ENCODE results near the gene MTHFSD. TPM values are rescaled to one million over a fixed set of nuclear protein-coding genes. Genes with fewer than 3 reads are reported as not detected.

Gene MTHFSD
- total RNA-seq, 1 donor from 2014 or later, result 8.1 TPM

DNA sequence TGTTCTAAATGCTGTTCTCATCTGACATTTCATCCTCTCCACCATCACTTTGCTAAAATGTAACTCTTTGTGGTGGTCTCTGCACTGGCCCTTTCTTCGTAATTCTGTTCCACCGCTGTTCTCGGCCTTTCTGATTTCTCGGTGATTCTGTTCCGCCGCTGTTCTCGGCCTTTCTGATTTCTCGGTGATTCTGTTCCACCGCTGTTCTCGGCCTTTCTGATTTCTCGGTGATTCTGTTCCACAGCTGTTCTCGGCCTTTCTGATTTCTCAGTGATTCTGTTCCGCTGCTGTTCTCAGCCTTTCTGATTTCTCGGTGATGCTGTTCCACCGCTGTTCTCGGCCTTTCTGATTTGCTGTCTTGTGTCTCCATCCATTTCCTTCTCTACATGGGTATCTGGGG is 32.4 kb downstream of the MTHFSD start:
- H3K9me3 Mint-ChIP-seq (ENCODE audit: low read depth), result no peaks in the 10 kb centered on the region
- no peak overlapping the region for H3K27ac Mint-ChIP-seq (ENCODE audit: unreplicated experiment)
- H3K27me3 Mint-ChIP-seq (ENCODE audit: low read depth), result peaks cover 65% of the 10 kb centered on the region
- H3K4me3 Mint-ChIP-seq (ENCODE audit: unreplicated experiment), result no peak overlapping the region
- H3K4me1 Mint-ChIP-seq (ENCODE audit: low read depth), result peaks cover 3% of the 10 kb centered on the region
- TF ChIP-seq CTCF (IDR thresholded peaks at IDR 0.05), result no peak
- DNase-seq (ENCODE audit: low spot score), result peak; percentile 79
- H3K36me3 Mint-ChIP-seq (ENCODE audit: low read depth), result peaks cover 1% of the 10 kb centered on the region

GRCh38 chr16:86521236-86522197 is 33.5 kb downstream of the MTHFSD start:
- peaks cover 65% of the 10 kb centered on the region for H3K27me3 Mint-ChIP-seq (ENCODE audit: low read depth)
- H3K4me1 Mint-ChIP-seq (ENCODE audit: low read depth), result peaks cover 3% of the 10 kb centered on the region
- TF ChIP-seq CTCF (IDR thresholded peaks at IDR 0.05), result no peak
- H3K4me3 Mint-ChIP-seq (ENCODE audit: unreplicated experiment), result no peak overlapping the region
- no peaks in the 10 kb centered on the region for H3K9me3 Mint-ChIP-seq (ENCODE audit: low read depth)
- H3K27ac Mint-ChIP-seq (ENCODE audit: unreplicated experiment), result no peak overlapping the region
- no peaks in the 10 kb centered on the region for H3K36me3 Mint-ChIP-seq (ENCODE audit: low read depth)
- DNase-seq (ENCODE audit: low spot score), result peak; percentile 51

DNA sequence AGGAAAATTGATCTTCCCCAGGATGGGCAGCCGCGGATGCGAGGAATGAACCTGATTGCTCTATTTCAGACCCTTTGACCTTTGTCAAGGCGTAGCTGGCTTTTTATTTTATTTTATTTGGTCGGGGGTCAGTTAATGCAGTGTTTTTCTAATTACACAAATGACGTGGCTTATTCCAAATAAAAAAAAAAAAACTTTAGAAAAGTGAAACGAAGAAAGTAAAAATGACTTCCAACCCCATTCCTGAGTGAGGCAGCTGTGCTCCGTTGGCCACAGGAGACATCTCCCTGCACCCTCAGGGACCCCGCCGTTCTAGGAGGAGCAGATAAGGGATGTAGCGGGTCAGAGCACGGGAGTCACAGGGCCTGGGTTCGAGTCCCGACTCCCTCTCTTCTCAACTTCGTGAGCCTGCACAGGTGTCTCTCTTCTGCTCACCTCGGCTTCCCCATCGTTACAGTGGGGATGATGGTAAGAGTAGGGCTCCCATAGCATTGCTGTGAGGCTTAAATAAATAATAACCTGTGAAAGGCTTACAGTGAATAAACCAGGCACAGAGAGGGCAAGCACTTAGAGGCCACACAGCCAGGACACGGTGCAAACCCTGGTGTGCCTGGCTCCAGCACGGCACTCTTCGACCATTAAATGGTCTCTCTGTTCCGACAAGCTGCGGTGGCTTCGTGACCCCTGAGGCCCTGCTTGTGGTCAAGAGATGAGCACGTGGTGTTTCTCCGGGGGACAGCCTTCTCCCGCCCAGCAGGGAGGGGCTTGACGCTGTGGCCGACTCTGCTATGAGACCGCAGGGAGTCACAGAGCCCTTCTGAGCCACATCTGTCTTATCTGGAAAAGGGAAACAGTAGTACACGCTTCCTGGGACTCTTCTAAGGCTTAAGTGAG is 34.5 kb downstream of the MTHFSD start:
- no peak for DNase-seq (ENCODE audit: low spot score)
- Mint-ChIP-seq H3K4me1 (ENCODE audit: low read depth) (peaks cover 3% of the 10 kb centered on the region), H3K9me3 (ENCODE audit: low read depth) (no peaks in the 10 kb centered on the region)

GRCh38 chr16:86519649-86520316 is 35.3 kb downstream of the MTHFSD start:
- no peak for DNase-seq (ENCODE audit: low spot score)
- H3K36me3 Mint-ChIP-seq (ENCODE audit: low read depth), result no peaks in the 10 kb centered on the region
- no peaks in the 10 kb centered on the region for H3K9me3 Mint-ChIP-seq (ENCODE audit: low read depth)
- no peak overlapping the region for H3K27ac Mint-ChIP-seq (ENCODE audit: unreplicated experiment)
- no peak overlapping the region for H3K4me3 Mint-ChIP-seq (ENCODE audit: unreplicated experiment)
- TF ChIP-seq CTCF (IDR thresholded peaks at IDR 0.05), result peak; percentile 99
- peaks cover 66% of the 10 kb centered on the region for H3K27me3 Mint-ChIP-seq (ENCODE audit: low read depth)
- peaks cover 3% of the 10 kb centered on the region for H3K4me1 Mint-ChIP-seq (ENCODE audit: low read depth)

More for the DNA sequence above, 34.5 kb downstream of the MTHFSD start:
- Mint-ChIP-seq H3K4me3 (ENCODE audit: unreplicated experiment) (no peak overlapping the region), H3K36me3 (ENCODE audit: low read depth) (no peaks in the 10 kb centered on the region), H3K27ac (ENCODE audit: unreplicated experiment) (no peak overlapping the region), H3K27me3 (ENCODE audit: low read depth) (peaks cover 66% of the 10 kb centered on the region)
- peak; percentile 62 for TF ChIP-seq CTCF (IDR thresholded peaks at IDR 0.05)
